ENCODE data around the gene EGLN3. TPM values are rescaled to one million over a fixed set of nuclear protein-coding genes. Genes with fewer than 3 reads are reported as not detected.

Gene EGLN3
- total RNA-seq, result 10 to 100 TPM; 11.4 to 35.1 (median 25.0) TPM

DNA sequence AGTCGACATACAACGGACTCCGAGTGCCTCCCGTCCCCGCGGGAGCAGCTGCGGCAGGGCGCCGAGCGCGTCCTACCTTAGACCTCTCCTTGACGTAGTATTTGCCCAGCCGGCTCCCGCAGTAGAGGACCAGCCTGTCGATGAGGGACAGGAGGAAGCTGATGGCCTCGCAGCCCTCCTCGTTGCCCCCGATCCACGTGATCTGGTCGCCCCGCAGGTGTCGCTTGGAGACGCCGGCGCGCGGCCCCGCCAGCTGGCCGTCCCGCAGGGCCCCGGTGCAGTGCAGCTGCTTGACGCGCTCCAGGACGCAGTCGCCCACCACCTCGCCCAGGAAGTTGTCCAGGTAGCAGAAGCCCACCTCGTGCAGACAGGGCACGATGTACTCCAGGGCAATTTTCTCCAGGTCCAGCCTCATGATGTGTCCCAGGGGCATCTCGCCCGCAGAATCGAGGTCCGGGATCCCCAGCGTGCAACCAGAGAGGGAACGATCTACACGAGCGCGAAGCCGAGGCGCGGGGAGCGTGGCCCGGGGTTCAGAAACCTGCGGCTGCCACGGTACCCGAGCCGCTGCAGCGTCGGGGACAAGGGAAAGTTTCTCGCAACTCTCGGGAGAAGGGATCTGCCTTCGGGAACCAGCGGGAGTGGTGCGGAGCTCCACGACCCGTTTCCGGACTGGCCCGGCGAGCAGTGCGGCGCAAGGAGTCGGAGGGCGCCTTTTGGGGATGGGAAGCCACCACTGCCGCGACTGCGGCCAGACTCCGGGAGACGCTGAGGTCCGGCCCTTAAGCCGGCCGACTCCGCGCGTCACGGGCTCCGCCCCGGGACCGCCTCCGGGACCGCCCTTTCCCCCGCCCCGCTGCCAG, at the start of gene EGLN3:
Gene EGLN3 (minus strand): TSS at position 755 of the 863 bp plus-strand sequence. CDS start 322 bp downstream, at position 433.
- H3K27ac ChIP-seq, result peak within 1 kb of the TSS; percentile 71 to 84 (median 77)
- 0% methylated on average over 4 to 11 of the region's 91 CpGs for WGBS, 2 donors
- peaks cover 0 to 54% (median 0%) of the 10 kb centered on the region in 4 donors for H3K27me3 ChIP-seq
- intact Hi-C loops (cut with DNase I), result no loop called here
- peak within 1 kb of the TSS; percentile 54 to 80 (median 73) for H3K4me3 ChIP-seq
- H3K9me3 ChIP-seq, result no peaks in the 10 kb centered on the region
- H3K4me1 ChIP-seq, result peaks cover 3 to 34% (median 5%) of the 10 kb centered on the region in 3 donors
- DNase-seq, result no peak
- H3K36me3 ChIP-seq, result no peaks in the 10 kb centered on the region
- TF ChIP-seq, protein P1, sequence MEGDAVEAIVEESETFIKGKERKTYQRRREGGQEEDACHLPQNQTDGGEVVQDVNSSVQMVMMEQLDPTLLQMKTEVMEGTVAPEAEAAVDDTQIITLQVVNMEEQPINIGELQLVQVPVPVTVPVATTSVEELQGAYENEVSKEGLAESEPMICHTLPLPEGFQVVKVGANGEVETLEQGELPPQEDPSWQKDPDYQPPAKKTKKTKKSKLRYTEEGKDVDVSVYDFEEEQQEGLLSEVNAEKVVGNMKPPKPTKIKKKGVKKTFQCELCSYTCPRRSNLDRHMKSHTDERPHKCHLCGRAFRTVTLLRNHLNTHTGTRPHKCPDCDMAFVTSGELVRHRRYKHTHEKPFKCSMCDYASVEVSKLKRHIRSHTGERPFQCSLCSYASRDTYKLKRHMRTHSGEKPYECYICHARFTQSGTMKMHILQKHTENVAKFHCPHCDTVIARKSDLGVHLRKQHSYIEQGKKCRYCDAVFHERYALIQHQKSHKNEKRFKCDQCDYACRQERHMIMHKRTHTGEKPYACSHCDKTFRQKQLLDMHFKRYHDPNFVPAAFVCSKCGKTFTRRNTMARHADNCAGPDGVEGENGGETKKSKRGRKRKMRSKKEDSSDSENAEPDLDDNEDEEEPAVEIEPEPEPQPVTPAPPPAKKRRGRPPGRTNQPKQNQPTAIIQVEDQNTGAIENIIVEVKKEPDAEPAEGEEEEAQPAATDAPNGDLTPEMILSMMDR (IDR thresholded peaks at IDR 0.05), result no peak
- peak in 2 of 4 donors; percentile 88 to 94 for TF ChIP-seq POLR2A (IDR thresholded peaks at IDR 0.05)

DNA sequence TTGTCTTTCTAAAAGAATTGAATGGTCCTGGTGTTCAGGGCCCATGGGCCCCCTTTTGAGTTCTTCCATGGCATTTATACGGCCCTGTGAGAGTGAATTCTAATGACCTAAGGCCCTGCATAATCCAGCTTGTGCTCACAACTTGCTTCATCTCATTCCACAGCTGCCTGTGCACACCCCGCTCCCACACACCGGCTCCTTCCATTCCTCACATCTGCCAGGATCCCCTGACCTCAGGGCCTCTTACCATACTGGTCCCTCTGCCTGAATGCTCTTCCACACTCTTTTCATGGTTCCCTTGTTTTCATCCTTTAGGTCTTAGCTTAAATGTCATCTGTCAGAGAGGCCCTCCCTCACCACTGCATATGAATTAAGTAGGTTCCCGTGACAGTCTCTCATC, 49.5 kb upstream of the EGLN3 start:
- TF ChIP-seq, protein P1 (IDR thresholded peaks at IDR 0.05), result no peak
- TF ChIP-seq POLR2A (IDR thresholded peaks at IDR 0.05), result no peak
- Histone ChIP-seq H3K9me3 (no peaks in the 10 kb centered on the region), H3K4me1 (no peaks in the 10 kb centered on the region), H3K27ac (no peak overlapping the region), H3K27me3 (no peaks in the 10 kb centered on the region), H3K36me3 (no peaks in the 10 kb centered on the region), H3K4me3 (no peak overlapping the region)
- intact Hi-C loops (cut with DNase I), result no loop called here
- DNase-seq, result no peak
- WGBS, 2 donors, result 81% methylated on average over 4 of the region's 4 CpGs

DNA sequence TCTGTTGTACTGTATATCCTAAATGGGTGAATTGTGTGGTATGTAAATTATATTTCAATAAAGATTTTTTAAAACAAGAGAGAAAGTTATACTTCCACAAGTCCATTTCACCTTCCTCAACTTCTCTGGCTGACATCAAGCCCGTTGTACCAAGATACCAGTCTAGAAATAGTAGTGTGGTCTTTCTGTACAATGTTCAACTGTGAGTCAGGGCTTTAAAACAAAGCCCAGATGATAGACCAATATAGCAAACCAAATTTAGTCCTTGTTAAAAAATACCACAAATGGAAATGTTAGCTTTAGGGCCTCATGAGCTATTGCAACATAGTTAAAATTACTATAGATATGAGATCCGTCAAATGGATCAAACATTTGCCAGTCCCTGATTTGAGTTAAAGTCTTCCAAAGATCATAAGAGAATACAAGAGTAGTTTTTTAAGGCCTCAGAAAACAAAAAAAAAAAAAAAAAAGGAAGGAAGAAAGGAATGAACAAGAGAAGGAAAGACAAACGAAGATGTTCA, 49.0 kb upstream of the EGLN3 start:
- Histone ChIP-seq H3K4me1 (no peaks in the 10 kb centered on the region), H3K36me3 (no peaks in the 10 kb centered on the region), H3K27ac (no peak overlapping the region), H3K4me3 (no peak overlapping the region), H3K27me3 (no peaks in the 10 kb centered on the region), H3K9me3 (no peaks in the 10 kb centered on the region)
- no peak for DNase-seq
- 68 to 81% methylated on average over 3 of the region's 3 CpGs for WGBS, 2 donors
- intact Hi-C loops (cut with DNase I), result no loop called here
- TF ChIP-seq POLR2A (IDR thresholded peaks at IDR 0.05), result no peak
- TF ChIP-seq, protein P1 (IDR thresholded peaks at IDR 0.05), result no peak

DNA sequence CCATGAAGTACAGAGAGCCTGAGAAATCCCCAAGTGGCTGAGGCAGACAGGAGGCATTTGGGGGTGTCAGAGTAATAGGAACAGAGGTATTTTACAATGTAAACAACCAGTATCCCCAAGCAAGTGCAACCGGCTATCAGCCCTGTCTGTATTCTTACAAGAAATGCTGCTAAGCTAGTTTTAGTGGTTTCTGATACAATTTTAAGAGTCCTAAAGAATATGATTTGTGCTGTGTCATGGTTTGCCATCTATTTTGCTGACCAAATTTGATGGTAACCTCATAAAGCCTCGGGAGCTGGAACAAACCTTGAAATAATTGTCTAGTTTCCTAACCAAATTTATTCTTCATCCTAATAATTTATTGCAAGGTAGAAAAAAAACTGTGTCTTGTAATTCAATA, 46.7 kb upstream of the EGLN3 start:
- intact Hi-C loops (cut with DNase I), result no loop called here
- Histone ChIP-seq H3K4me1 (no peaks in the 10 kb centered on the region), H3K27me3 (no peaks in the 10 kb centered on the region), H3K9me3 (no peaks in the 10 kb centered on the region), H3K27ac (no peak overlapping the region), H3K4me3 (no peak overlapping the region), H3K36me3 (no peaks in the 10 kb centered on the region)
- TF ChIP-seq POLR2A (IDR thresholded peaks at IDR 0.05), result no peak
- TF ChIP-seq, protein P1 (IDR thresholded peaks at IDR 0.05), result no peak
- 65 to 68% methylated on average over 2 of the region's 2 CpGs for WGBS, 2 donors
- DNase-seq, result no peak

DNA sequence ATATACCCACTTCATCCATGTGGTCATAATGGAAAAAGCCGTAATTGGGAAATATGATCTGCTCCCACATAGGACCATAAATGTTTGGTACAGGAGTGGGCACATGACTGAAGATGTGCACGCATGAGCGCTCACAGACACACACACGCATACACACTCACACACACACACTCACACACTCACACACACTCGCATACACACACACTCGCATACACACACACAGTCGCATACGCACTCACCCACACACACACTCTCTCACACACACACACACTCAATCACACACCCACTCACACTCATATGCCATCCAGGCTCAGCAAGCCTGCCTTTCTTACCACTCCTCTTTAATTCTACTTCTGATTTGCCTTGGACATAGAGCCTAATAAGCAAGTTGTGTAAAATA, 45.6 kb upstream of the EGLN3 start:
- TF ChIP-seq POLR2A (IDR thresholded peaks at IDR 0.05), result no peak
- TF ChIP-seq, protein P1 (IDR thresholded peaks at IDR 0.05), result no peak
- DNase-seq, result no peak
- Histone ChIP-seq H3K36me3 (no peaks in the 10 kb centered on the region), H3K27me3 (no peaks in the 10 kb centered on the region), H3K9me3 (no peaks in the 10 kb centered on the region), H3K4me1 (no peaks in the 10 kb centered on the region), H3K27ac (no peak overlapping the region), H3K4me3 (no peak overlapping the region)
- intact Hi-C loops (cut with DNase I), result no loop called here
- WGBS, 2 donors, result 94 to 96% methylated on average over 8 of the region's 8 CpGs
